Measurements from ENCODE around the gene MYO15A. TPM values are rescaled to one million over a fixed set of nuclear protein-coding genes. Genes with fewer than 3 reads are reported as not detected.

Gene MYO15A
- polyA plus RNA-seq, 1 donor (not counting 4 experiments of a cell fraction or from before 2014, with no cell fraction given) = 0.20 TPM

- Histone ChIP-seq H3K4me3 (ENCODE audit: control insufficient read depth in 2 of 3, extremely low read depth in 1 of 3, insufficient read depth in 2 of 3, low read depth in 1 of 3, low read length in 3 of 3) (no peak overlapping the region), H3K9me3 (ENCODE audit: control insufficient read depth, low read depth, low read length) (no peaks in the 10 kb centered on the region), H3K27ac (ENCODE audit: control insufficient read depth, insufficient read depth, low read length) (no peak overlapping the region), H4K20me1 (ENCODE audit: control insufficient read depth, extremely low read depth, insufficient read depth, low read length) (no peaks in the 10 kb centered on the region), H3K27me3 (ENCODE audit: control insufficient read depth, extremely low read depth, insufficient read depth, low read length) (no peaks in the 10 kb centered on the region), H3K79me2 (ENCODE audit: control insufficient read depth, insufficient read depth, low read length) (no peaks in the 10 kb centered on the region), H3K9me1 (ENCODE audit: control insufficient read depth, extremely low read depth, insufficient read depth, low read length) (no peaks in the 10 kb centered on the region), H3K4me1 (ENCODE audit: control insufficient read depth, extremely low read depth, insufficient read depth, low read length) (no peaks in the 10 kb centered on the region), H3K9ac (ENCODE audit: control insufficient read depth, extremely low read depth, insufficient read depth, low read length) (no peak overlapping the region), H3K4me2 (ENCODE audit: control insufficient read depth, extremely low read depth, insufficient read depth, low read depth, low read length) (no peak overlapping the region), H2AFZ (ENCODE audit: control insufficient read depth, low read length) (no peak overlapping the region), H3K36me3 (ENCODE audit: control insufficient read depth in 2 of 2, extremely low read depth in 1 of 2, insufficient read depth in 2 of 2, low read length in 2 of 2) (no peaks in the 10 kb centered on the region)
- TF ChIP-seq EZH2 (IDR thresholded peaks at IDR 0.05; ENCODE audit: low read length) (no peak), CTCF (optimal IDR thresholded peaks at IDR 0.05 in 1 of 3, IDR thresholded peaks at IDR 0.05 in 1 of 3, conservative IDR thresholded peaks at IDR 0.05 in 1 of 3; ENCODE audit: extremely low read depth in 1 of 3, insufficient read depth in 2 of 3, low read length in 3 of 3) (peak; percentile 96 to 98 (median 98))
- DNase-seq (ENCODE audit: low read depth, low spot score) = peak; percentile 15
- dilution Hi-C loops (cut with MboI; ENCODE audit: extremely low pct_ligation_motif_present, low sequenced_read_pairs) = no loop called here
- FAIRE-seq = peak; percentile 51
These were observed 109.0 kb downstream of the MYO15A start for GRCh38 chr17:18217412-18218015.

- no peak for FAIRE-seq
These were observed 110.3 kb downstream of the MYO15A start for GRCh38 chr17:18218756-18219415.

More at GRCh38 chr17:18218756-18219415, 110.3 kb downstream of the MYO15A start:
- H2AFZ ChIP-seq (ENCODE audit: control insufficient read depth, low read length) = no peak overlapping the region
- no peaks in the 10 kb centered on the region for H4K20me1 ChIP-seq (ENCODE audit: control insufficient read depth, extremely low read depth, insufficient read depth, low read length)
- no peaks in the 10 kb centered on the region for H3K79me2 ChIP-seq (ENCODE audit: control insufficient read depth, insufficient read depth, low read length)
- DNase-seq (ENCODE audit: low read depth, low spot score) = no peak
- H3K4me2 ChIP-seq (ENCODE audit: control insufficient read depth, extremely low read depth, insufficient read depth, low read depth, low read length) = no peak overlapping the region
- TF ChIP-seq CTCF (optimal IDR thresholded peaks at IDR 0.05 in 1 of 3, IDR thresholded peaks at IDR 0.05 in 1 of 3, conservative IDR thresholded peaks at IDR 0.05 in 1 of 3; ENCODE audit: extremely low read depth in 1 of 3, insufficient read depth in 2 of 3, low read length in 3 of 3) (no peak), EZH2 (IDR thresholded peaks at IDR 0.05; ENCODE audit: low read length) (no peak)
- H3K36me3 ChIP-seq (ENCODE audit: control insufficient read depth in 2 of 2, extremely low read depth in 1 of 2, insufficient read depth in 2 of 2, low read length in 2 of 2) = no peaks in the 10 kb centered on the region
- H3K9me1 ChIP-seq (ENCODE audit: control insufficient read depth, extremely low read depth, insufficient read depth, low read length) = no peaks in the 10 kb centered on the region
- no peaks in the 10 kb centered on the region for H3K9me3 ChIP-seq (ENCODE audit: control insufficient read depth, low read depth, low read length)
- no peak overlapping the region for H3K4me3 ChIP-seq (ENCODE audit: control insufficient read depth in 2 of 3, extremely low read depth in 1 of 3, insufficient read depth in 2 of 3, low read depth in 1 of 3, low read length in 3 of 3)
- no peak overlapping the region for H3K9ac ChIP-seq (ENCODE audit: control insufficient read depth, extremely low read depth, insufficient read depth, low read length)
- H3K27me3 ChIP-seq (ENCODE audit: control insufficient read depth, extremely low read depth, insufficient read depth, low read length) = no peaks in the 10 kb centered on the region
- H3K4me1 ChIP-seq (ENCODE audit: control insufficient read depth, extremely low read depth, insufficient read depth, low read length) = no peaks in the 10 kb centered on the region
- no peak overlapping the region for H3K27ac ChIP-seq (ENCODE audit: control insufficient read depth, insufficient read depth, low read length)
- dilution Hi-C loops (cut with MboI; ENCODE audit: extremely low pct_ligation_motif_present, low sequenced_read_pairs) = no loop called here

All from keratinocyte (primary cell).